Activated CD8-positive, alpha-beta memory T cell treated with anti-CD3 and anti-CD28 coated beads for 4 hours (primary cell): Measurements from ENCODE around the gene CYP2U1.
A peak's percentile ranks its signal among the peaks of the same experiment; 100 is the strongest.

ENCODE experiments used
- DNase-seq, 2 donors: peaks; one replicate each; pipeline ENCODE4 v3.0.0-alpha.2; 2020; ENCODE audit warnings: low read depth in 2 of 2

CYP2U1 gene

DNA sequence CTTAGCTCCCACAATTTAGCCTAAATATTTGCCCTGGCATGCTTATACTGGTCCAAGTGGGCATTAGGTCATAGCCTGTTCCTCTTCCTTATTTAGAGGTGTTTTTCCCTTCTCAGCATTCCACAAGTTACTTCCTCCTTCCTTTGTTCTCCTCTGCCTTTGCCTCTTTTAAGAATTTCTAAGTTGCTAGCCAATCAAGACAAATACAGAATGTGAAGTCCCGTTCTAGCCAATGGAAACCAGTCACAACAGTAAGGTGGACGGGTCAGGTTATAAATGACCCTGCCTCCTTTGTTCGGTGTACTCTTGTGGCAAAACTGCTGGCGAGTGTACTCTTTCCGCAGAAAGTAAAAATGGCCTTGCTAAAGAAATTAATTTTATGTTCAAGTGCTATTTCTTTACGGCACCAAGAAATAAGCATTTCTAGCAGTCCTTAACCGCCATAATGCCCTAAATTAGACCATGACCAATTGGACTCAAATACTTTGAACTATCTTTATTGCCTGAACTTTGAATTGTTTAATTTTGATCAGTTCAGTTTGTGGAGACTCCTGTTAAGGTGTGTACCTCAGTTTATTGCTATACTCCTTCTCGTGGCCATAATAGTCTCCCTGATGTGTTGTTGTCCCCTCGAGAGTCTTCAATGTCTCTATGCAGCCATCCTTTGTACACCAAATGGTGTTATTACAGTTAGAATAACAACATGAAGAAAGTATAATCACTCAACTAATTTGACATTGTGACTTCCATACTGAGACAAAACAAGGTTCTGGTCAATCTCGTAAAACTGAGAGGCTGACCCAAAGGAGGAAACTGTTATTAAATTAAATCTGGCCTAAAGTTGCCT lies 56.8 kb downstream of the CYP2U1 start:
- no peak for DNase-seq

DNA sequence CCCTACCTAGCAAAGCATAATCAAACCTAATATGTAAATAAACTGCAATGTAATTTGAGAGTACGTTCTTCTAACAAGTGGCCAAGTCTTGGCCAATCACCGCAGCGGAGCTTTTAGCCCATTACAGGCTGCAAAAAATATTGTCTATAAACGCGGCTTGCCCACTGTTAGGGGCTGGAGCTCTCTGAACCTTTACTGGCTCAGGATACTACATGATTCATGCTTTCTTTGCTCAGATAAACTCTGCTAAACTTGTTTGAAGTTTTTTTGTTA lies 57.4 kb downstream of the CYP2U1 start:
- no peak for DNase-seq

DNA sequence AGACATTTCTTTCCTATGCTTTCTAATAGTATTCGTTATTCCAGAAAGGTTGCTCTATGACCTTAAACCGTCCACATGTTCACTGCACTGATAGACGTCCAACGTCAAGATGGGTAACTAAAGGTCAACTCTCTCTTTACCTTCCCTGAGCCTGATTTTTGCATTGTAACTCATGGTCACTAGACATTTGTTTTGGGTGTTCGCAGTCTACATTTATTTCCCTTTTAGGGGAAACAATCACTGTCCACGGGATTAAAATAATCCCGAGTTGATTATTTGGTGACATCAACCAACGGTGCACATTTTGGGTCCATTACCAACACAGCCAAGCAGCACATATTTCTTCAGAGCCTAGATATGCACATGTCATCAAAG lies 57.8 kb downstream of the CYP2U1 start:
- no peak for DNase-seq

DNA sequence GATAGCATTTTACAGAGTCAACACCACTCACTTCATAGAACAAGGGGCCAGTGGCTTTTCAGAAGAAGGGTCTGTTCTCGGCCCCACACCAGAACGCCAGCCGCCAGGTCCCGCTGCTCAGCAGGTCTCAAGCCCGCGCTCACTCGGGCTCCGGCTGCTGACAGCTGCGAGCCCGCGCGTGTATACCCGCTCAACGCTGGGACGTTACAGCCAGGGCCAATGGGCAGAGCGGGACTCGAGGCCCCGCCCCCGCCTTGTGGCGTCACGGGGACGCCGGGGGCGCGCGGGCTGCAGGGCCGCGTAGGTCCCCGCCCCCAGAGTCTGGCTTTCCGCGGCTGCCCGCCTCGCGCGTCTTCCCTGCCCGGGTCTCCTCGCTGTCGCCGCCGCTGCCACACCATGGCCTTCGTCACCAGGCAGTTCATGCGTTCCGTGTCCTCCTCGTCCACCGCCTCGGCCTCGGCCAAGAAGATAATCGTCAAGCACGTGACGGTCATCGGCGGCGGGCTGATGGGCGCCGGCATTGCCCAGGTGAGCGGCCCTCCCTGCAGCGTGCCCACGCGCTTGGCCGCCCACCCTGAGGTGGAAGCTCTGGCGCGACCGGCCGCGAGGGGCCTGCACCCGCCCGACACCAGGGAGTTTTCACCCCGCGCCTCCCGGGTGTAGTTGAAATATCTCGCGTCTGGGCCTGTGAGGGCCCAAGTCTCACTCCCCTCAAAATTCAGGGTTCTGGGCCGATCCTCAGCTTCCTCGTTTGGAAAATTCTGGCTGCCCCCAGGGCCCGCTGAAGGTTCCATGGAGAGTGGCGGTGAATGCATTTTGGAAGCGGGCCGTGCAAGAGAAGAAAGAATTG lies 58.4 kb downstream of the CYP2U1 start, which contains the start of gene HADH:
Gene HADH (plus strand): TSS at position 353 of the 850 bp plus-strand sequence. CDS start 44 bp downstream, at position 397.
- DNase-seq: peak; percentile 85 to 86

DNA sequence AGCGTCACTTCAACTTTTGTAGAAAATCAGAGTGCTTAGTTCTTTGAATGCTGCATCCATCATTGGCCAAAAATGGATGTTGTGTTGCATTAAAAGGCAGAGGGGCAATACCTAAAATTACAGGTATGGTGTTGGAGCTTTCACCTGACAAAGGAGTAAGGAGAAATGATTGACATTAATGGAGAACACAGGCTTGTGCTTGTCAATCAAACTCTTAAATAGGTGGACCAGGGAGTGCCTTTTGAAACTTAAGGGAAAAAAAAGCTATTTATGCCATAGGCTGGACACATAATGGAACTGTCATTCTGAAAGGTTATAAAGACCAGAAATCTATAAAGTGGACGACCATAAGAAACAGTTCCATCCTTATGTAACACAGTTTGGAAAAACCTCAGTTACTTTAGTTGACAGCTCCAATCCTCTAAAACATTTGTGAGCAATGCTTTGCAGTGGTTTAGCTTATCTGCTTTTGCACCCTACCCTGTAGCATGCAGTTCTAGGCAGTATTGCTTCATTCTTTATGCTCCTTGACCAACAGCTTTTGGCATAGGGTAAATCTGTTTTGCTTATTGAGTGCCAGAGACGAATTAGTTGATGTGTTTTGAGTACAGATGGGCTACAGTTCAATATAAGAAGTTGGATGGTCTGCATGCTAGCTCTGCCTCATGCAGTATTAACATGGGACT lies 60.7 kb downstream of the CYP2U1 start:
- DNase-seq: no peak

DNA sequence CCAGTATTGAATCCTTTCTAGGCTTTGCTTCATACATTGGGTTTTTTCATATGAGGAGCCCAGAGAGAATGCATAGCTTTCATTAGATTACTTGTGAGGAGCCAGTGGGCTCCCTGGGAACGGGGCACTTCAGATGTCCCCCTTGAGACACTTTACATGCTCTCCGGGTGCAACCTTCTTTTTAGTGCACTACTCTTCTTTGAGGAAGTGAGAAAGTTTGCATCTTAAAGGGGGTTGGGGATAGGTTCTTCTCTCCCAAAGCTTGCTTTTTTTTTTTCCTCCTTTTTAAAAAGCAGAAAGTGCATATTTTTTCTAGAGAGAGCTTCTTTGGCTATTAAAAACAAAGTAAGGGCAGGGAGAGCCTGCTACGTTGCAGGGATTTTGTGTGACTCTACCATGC lies 62.6 kb downstream of the CYP2U1 start:
- DNase-seq: no peak

DNA sequence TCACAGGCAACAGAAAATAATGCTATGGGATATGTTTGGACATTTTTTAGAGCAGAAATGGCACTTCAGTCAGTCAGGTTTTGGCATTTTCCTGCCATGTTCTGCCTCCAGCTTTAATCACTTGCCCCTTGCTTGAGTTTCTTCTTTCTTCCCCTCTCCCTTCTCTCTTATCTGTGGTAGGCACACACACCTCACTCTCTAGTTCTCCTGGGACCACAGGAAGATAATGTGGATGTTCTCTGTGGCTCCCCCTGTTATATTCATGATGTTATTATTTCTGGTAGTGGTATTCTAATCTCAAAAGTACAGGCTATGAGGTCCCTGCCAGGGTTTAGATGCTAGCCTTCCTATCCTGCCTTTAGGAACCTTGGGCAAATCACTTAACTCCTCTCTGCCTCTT lies 63.5 kb downstream of the CYP2U1 start:
- no peak for DNase-seq

DNA sequence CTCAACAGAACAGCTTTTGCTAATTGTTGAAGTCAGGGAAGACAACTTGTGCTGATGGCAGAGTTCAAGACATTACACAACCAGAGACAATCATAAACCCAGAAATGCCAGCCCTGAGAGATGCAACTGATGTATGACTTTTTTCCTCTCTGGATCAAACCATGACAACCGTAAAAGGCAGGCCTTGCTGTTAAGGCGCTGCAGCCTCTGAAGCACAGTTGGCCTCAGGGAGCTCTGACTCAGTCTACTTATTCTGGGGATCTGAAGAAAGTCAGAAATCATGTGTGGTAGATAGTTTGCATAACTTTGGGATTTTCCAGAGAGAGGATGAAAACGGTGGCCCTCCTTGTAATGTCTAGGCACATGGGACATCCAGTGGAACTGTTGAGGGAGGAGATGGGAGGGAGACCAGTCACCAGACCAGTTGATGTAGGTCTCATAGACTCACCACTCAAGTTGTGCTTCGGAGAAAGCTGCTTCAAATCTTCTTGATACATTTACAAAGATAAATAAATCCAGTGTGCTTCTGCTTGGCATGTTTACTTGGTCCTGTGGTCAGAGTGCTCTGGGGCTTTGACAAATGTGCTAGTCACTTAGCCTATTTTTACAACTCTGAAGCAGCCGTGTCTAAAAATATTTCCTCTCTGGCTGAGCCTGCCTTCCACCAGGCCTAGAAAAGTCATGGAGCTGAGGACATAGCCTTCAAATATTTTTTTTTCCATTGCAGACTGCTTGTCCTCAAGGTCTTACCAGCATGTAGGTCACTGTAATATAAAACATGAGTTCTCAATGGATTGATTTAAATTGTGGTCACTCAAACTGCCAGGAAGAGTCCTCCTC lies 65.8 kb downstream of the CYP2U1 start:
- no peak for DNase-seq

DNA sequence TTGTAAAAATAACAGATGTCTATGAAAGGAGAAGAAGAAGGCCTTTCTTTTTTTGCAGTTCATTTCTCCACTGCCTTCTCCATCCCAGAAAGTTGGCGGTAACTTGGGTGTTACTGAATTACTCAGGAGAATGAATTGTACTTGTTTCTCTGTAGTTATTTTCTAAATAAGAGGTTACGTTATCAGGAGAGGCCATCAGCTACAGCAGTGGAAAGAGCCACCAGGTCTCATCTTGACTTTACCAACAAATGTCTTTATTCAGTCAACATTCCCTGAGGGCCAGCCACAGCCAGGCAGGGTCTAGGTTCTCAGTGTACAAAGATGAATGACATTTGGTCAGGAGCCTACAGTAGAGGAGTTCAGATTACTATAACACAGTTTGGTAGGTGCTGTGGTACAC lies 66.4 kb downstream of the CYP2U1 start:
- DNase-seq: no peak

DNA sequence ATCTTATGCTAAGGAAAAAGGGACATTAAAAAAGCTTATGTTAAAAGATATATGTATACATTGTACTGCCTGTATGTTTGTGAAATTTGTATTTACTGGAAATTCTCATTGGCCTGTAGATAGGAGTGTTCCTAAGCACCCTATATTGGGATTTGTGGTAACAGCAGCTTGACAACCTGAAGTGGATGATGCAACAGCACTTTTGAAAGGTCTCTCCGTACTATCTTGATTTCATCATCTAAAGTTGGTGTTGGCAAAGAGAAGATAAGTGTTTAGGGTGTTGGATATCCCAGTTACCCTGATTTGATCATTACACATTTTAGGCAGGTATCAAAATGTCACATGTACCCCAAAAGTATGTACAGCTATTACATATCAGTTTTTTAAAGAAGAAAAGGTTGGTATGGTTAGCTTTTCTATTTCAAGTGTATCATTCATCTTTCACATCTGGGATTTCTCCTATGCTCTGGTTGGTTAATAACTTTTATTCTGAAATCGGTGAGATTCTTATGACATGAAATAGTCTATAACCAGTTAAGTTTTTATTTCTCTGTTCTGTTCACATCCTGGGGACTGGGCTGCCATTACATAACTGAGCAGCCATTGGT lies 68.7 kb downstream of the CYP2U1 start:
- no peak for DNase-seq

DNA sequence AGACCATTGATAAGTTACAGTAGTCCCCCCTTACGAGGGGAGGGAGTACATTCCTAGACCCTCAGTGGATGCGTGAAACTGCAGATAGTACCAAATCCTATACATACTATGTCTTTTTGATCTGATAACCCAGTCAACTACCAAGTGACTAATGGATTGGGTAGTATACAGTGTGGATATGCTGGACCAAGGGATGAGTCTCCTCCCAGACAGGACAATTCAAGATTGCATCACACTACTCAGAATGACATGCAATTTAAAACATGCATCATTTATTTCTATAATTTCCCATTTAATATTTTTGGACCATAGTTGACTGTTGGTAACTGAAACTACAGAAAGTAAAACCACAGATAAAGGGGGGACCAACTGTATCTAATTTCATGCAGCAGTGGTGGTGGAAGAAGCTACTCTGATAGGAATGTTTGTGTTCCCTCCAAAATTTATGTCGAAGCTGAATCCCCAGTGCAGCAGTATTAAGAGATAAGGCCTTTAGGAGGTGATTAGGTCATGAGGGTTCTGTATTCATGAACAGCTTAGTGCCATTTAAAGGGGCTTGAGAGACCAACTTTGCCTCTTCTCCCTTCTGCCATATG lies 70.3 kb downstream of the CYP2U1 start:
- no peak for DNase-seq
